HG03025 (cell line): Measurements from ENCODE around the gene SLC18A3.

ENCODE experiments used
- ATAC-seq: cut with Tn5 transposase; IDR thresholded peaks from one replicate; pipeline ENCODE4 v1.9.1; 2021; ENCODE audit warnings: mild to moderate bottlenecking, moderate library complexity; ENCODE audit not compliant: unreplicated experiment, low FRiP score

The SLC18A3 gene

DNA sequence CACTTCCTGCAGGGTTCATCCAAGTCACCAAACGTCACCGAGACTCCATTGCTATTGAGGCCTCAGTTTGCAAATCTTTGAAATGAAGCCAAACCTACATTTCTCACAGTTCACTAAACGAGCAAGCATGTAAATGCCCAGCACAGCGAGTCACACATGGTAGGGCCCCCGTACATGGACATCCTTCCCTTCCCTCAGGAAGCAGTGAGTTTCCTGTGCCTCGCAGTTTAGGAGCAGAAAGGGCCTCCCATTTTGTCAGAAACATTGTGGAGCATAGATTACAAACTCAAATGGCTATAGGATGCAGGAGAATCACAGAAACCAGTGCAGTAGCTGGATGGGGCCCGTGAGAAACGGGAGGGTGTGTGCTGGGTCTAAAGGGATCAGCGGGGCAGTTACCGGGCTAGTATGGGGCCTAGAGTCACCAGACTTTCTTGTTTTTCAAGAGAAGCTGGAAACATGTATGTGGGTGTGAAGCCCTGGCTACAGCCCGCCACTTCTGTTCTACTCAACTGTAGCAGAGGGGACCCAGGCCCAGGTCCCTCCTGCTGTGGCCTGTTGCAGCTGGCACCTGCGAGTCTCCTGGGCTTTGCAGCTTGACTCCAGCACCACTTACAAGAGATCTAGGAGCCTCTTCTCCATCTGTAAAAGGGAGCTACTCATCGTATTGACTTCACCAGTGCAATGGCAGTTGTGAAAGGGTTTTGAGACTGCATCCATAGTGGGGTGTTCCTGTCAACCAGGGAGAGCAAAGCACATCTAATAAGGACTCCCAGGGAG, 14.2 kb upstream of the SLC18A3 start:
- ATAC-seq: no peak

DNA sequence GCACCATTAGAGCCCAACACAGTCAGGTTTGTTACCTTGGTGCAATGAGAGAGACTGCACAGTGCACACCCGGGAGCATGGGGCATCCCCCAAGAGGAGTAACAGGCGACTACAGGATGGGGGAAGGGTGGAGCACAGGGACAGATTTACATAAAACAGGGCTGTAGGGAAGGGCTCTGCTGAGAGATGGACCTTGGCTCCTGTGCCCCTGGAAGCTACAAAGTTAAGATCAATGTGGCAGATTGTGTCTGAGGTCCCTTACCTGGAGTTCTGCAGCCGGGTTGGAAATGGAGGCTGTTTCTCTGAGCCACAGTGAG, 13.7 kb upstream of the SLC18A3 start:
- ATAC-seq: no peak

DNA sequence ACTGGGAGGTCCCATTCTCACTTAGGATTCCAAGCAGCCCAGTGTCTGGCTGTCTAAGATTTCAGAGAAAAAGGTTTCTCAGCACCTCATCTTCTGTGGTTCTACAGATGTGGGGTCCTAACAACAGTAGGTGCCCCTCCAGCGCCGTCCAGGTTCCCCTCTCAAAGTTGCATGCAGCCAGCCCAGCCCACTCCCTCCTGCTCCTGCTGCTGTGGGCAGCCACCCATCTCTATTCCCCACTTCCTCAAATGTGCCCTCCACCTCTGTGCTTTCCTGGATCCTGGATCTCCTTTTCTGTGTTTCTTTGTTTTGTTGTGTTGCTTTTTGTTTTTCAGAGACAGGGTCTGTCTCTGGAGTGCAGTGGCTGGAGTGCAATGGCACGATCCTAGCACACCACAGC, 13.3 kb upstream of the SLC18A3 start:
- no peak for ATAC-seq

DNA sequence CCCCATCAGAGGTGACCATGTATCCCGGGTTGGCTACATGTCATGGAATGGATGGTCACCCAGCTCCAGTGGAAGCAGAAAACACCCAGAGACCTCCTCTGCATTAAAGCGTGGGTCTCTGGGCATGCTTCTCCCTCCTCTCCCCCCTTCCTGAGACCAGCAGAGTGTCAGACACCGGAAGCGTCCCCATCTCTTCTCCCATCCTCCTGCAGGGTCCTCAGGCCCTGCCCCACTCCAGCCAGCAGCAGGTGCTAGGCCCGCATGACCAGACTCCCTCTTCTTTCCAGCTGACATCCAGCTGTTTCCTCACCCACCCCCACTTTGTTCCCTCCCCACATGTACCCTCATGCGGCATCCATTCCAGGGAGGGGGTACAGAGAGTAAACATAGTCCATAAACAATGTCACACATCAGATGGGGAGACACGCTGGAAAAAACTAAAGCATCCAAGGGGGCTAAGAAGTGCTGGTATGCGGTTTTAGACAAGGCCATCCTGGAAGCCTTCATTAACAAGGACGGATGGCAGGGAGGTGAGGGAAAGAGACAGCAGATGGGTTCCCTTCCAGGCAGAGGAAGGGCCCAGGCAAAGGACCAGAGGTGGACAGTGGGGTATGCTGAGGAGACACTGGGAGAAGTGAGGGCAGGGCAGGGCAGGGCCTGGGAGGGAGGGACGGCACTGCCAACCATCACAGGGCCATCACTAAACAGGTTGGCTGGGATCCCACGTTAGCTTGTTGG, 12.5 kb upstream of the SLC18A3 start:
- no peak for ATAC-seq

DNA sequence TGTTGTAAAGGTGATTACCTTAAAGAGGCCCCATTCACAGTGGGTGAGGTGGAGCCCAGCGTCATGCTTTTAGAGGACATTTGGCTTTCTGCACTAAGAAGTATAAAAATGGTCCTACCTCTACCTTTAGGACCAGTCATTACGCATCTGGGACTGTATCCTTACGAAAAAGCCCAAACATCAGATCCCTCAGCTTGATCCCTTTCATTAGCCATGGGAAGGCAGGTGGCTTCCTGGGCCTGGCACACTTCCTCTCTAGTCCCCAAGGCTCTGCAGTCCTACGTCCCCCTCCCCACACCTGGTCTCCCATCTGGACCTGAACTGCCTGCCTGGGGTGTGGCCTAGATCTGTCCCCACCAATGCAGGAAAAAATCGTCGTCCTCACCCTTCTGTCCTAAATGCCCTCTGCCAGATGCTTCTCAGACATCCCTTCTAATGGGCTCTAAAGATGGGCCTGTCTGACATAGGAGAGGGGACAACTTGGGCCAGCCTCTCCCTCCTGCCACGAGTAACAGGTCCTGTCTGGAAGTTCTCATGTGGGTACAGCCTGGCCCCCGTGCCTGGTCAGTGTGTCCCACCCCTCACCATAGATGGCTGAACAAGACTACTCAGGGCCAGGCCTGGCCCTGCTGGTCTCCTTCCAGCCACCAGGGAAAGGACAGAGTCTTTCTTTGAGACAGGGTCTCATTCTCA, 11.8 kb upstream of the SLC18A3 start:
- ATAC-seq: no peak

DNA sequence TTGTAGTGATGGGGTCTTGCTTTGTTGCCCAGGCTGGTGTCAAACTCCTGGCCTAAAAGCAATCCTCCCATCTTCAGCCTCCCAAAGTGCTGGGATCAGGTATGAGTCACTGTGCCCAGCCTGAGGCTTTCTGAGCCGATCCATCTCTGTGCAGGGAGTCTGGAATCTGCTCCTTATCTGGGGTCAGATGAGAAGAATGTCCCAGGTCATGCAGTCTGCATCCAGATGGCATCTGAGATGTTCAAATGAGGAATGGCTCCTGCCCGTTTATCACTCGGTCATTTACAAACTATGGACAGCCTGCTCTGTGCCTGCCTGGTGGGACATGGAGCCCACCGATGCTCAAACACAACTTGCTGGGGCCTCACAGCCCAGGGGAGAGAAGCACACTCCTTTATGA, 11.1 kb upstream of the SLC18A3 start:
- no peak for ATAC-seq

DNA sequence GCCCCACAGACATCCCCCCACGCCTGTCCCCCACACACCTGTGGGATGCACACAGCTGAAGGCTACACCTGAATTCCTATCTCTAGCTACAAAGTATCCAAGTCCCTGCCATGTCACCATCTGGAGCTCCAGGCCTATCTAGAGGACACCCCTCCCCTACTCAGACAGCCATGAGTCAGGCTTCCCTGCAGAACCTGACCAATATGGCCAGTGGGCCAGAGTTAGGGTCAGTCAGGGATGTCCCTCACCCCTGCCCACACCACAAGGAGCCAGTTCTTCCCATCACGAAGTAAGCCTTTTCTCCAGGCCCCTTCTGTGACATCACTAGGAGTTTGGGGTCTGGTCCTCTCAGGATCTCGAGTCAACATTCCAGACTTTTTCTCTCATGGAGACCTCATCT, 10.6 kb upstream of the SLC18A3 start:
- ATAC-seq: no peak

DNA sequence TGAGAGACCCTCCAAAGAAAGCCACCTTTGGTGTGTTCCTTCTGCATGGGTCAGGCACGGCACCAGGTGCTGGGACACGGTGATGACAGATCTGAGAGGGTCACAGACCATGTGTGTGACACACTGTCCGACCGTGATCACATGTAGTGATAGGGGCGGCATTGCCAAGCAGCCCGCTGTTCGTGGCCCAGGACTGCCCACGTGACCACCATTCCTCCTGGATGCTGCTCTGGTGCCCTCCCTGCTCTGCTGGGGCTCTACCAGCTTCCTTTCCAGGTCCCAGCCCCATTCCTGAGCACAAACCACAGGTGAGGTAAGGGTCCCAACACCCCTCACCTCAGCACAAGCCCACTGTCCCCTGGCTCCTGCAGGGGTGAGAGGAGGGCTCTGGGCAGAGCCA, 10.1 kb upstream of the SLC18A3 start:
- no peak for ATAC-seq

DNA sequence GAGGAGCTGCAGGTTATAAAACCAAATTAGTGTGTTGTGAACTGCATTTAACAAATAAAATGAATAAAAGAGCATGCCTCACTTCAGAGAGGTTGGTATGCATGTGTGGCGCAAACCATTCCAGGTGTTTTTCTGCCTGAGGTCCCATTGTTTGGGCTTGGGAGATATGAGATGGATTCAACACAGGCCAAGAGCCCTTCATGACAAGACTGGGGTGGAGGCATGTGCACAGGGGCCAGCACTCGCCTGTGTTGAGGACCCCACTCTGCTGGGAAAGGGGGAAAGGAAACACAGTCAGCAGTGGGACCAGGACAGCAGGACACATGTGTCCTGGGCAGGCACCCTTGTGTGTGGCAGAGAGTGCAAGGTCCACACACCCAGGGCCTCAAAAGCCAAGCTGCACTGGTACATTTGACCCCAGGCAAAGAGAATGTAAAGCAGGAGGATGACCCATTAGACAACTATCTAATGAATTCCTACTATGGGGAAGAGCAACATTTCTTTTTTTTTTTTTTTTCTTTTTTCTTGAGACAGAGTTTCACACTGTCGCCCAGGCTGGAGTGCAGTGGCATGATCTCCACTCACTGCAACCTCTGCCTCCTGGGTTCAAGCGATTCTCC, 9.2 kb upstream of the SLC18A3 start:
- no peak for ATAC-seq

DNA sequence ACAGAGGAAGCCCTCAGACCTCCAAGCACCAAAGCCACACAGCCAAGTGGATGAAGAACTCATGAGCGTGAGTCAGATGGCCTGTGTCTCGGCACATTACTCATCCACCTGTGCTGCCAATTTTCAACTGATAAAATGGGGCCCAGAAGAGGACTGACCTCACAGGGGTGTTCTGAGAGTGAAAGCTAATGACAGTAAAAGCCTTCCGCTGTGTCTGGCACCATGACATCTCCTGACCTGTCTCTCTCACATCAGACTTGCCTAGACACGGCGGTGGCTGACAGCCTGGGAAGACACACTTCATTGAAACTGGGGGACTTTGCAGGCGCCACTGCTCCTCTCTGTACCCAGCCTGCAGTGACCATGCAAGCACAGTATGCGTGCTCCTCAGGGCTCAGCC, 8.3 kb upstream of the SLC18A3 start:
- no peak for ATAC-seq

DNA sequence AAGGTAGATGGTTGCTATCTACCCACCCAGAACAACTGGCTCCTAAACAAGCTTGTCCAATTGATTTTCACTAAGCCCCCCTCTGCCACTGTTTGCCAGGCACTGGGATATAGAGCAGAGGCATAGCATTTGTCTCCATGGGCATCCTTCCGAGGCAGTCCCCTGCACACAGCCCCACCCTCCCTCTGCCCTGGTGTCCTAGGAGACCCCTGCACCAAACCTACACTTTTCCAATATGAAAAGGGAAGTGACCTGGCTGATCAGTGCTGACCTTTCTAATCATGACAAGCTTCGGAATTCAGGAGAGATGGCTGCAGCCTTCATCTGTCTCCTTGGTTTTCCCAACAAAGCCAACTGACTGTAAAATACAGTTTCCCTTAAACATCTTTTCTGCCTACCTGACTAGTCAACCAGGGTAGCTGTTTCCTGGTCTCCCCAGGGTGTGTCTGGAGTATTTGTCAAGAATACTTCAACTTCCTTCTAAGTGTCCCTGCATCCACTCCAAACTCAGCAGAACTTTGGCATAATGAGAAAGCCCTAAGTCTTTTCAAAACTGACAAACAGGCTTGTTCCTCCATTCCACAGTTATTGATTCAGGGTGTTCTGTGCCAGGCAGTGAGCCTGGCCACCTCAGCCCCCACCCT, 7.6 kb upstream of the SLC18A3 start:
- no peak for ATAC-seq

DNA sequence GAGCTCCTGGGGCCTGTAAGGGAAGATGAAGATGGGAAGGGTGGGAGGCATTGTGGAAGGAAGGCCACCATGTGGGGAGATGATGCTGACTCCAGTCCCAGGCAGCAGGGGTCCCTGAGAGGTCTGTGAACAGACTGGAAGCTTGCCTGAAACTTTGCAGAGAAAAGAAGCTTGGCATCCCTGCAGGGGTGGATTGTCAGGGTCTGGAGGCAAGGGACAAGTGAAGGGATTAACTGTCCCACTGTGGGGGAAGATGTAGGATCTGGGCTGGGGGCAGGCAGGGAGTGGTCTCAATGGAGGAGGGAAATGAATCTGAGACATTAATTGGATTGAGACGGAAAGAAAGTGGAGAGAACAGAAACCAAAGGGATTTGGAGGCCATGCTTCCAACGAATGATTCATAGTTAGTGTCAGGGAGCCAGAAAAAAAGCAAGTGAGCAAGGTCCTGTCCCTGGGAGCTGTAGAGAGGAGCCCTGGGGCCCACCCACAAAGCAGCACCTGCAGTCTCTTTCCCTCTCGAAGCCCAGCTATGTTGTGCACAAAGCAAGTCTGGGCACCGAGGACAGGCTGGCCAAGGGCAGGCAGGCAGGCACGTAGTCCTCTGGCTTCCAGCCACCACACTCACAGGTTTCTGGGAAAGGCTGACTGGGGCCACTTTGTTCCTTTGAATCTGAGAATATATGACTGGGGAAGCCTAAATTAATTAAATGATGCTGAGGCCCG, 4.7 kb upstream of the SLC18A3 start:
- no peak for ATAC-seq

DNA sequence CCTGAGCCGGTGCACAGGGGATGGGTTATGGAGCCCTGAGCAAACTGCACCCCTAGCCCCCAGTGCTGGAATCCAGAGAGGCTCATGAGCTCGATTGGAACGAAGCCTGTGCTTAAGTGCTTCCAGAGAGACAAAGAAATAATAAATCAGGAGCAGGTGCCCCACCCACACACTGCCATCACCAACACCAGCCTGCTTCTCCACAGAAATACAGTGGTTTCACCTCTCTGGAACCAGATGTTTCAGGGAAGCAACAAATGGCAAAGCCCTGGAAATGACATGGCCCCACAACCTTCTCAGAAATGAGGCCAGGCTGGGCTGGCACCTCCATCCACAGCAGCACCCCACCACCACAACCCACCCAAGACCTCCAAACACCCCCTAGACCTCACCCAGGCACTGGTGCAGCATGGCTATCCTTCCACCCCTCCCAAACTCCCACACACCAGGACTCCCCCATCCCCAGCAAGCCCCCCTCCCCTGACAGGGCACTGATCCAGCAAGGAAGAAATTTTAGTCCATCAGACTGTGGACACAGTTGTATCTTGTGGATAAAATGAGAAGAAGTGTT, 4.1 kb upstream of the SLC18A3 start:
- no peak for ATAC-seq

DNA sequence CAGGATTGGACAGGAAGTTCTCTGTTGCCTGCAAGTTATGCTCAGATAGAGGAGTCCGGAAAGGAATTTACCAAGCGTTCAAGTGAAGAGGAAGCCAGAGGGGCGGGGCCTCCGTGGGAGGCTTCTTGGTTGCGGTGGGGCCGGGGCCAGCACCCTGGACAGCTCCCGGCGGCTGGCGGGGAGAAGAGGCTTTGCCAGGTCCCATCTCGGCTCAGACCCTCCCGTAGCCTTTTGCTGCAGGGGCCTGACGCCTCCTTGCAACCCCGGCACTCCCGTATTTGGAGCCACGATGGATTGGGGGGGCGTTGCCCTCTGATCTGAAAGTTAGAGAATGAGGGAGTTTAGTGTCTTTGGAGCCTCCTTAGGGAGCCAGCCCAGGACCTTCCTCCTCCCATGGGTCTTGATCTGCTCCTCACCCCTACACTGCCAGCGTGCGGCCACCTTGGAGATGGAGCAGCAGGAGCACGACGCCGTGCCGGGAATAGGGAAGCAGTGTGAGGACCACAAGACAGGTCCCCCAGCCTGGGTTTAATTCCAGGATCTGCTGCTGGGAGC, 3.1 kb upstream of the SLC18A3 start:
- peak; percentile 58 for ATAC-seq

DNA sequence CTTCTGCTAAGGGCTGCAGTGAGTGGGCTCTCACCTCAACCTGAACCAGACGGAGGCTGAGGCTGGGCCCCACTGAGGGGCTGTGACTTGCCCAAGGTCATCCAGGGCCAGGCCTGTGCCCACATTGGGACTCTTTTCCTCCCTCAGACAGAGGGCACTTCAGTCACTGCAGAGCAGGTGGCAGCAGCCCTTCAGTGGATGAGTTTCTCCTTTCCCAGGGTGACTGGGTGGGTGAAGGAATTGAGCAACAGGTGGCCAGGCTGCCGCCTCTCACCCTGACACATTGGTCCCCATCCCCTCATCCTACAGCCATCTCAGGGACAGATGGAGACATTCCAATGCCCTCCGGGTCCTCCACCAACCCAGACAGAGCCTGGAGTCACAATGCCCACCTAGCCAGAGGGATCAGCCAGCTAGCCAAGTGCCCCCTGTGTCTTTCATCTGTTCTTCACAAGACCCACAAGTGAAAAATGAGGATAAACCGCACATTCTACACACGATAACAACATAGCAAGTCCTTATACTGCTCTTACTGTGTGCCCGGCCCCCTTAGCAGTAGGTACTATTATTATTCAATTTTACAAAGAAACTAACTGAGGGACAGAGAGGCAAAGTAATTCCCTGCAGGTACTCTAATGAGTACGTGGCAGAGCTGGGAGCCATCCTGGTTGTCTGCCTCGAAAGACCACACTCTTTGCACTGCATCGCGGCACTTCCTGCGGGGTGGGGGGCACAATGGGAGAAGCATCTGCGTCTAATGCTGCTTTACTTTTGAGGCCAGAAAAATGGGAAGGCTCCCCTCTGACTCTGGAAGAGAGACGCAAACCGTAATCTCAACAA, 1.7 kb upstream of the SLC18A3 start:
- ATAC-seq: no peak

DNA sequence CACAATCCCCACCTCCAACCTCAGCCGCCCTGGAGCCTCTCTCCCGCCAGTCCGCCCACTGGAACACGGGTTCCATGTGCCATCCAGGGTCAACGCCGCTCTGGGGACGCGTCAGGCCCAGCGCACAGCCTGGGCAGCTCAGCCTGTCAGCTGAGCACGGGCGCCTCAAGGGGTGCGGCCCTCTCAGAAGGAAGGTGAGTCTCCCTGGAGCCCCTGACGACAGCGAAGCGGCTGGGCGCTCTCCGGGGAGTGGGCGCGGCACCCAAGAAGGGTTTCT, 1.2 kb upstream of the SLC18A3 start:
- no peak for ATAC-seq

DNA sequence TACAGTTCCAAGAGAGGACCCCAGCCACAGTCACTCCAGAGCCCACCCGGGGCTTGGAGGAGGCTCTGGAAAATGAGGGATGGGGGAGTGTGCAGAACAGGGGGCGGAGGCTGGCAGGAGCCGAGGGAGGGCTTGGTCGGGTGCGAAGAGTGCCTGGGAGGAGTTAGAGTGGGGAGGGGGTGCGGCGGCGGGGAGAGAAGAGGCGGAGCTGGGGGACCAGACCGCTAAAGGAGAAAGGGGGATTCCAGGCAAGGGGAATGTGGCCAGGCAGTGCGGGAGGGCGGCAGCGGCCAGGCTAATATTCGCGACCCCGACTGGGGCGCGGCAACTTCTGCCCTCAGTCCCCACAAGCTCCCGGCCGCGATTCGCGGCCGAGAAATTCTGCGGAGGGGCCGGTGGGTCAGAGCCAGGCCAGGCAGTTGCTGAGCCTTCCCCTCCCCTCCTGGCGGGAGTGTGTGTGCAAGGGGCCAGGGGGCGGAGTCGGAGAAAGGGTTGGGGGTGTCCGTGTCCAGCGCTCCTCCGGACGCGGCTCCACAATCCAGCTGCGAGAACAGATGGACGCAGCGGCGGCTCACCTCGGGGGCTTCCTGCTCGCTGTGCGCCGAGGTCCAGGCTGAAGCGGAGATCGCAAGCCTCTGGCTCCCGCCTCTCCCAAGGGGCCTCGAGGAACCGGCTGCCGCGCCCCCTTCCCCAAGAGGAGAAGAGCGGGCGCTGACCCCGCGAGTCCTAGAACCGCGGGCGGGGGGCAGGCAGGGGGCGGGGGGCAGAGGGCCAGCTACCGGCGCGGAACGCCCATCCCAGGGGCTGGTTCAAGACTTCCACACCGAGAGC, 612 bp upstream of the SLC18A3 start:
- no peak for ATAC-seq
